ENCODE results near the gene CYP24A1. TPM values are rescaled to one million over a fixed set of nuclear protein-coding genes. Genes with fewer than 3 reads are reported as not detected.

The CYP24A1 gene
- polyA plus RNA-seq, 1 donor from 2014 or later, result 0.12 TPM

GRCh38 chr20:54172532-54172855 is 1.3 kb downstream of the CYP24A1 start:
- Histone ChIP-seq H3K9me3 (ENCODE audit: low read length) (no peaks in the 10 kb centered on the region), H2AFZ (ENCODE audit: low read depth, low read length) (no peak overlapping the region), H3K79me2 (replicated peaks; ENCODE audit: insufficient read depth, low read length) (no peaks in the 10 kb centered on the region), H3K27me3 (ENCODE audit: insufficient read depth, low read depth, low read length) (peaks cover 66% of the 10 kb centered on the region), H3K27ac (ENCODE audit: low read length) (no peak overlapping the region), H3K9me2 (ENCODE audit: insufficient read depth, low read length) (no peaks in the 10 kb centered on the region), H3F3A (ENCODE audit: insufficient read depth, low read length, poor library complexity, severe bottlenecking) (no peaks in the 10 kb centered on the region), H3K36me3 (ENCODE audit: insufficient read depth, low read length) (no peaks in the 10 kb centered on the region), H4K20me1 (ENCODE audit: insufficient read depth) (no peaks in the 10 kb centered on the region), H3K4me2 (ENCODE audit: low read length) (peak overlapping the region; percentile 78), H3K9ac (ENCODE audit: low read length) (peak overlapping the region; percentile 46), H3K4me3 (ENCODE audit: low read length) (peak overlapping the region; percentile 77)
- no peak for TF ChIP-seq POLR2AphosphoS5 (IDR thresholded peaks at IDR 0.05)
- TF ChIP-seq REST (IDR thresholded peaks at IDR 0.05; ENCODE audit: borderline replicate concordance), result no peak
- no peak for TF ChIP-seq SMC3 (conservative IDR thresholded peaks at IDR 0.05; ENCODE audit: poor library complexity)
- no peak for TF ChIP-seq MXI1 (conservative IDR thresholded peaks at IDR 0.05; ENCODE audit: poor library complexity, severe bottlenecking)
- no peak for TF ChIP-seq RAD21 (conservative IDR thresholded peaks at IDR 0.05)
- no peak for TF ChIP-seq CTCF (IDR thresholded peaks at IDR 0.05; ENCODE audit: poor library complexity, severe bottlenecking)
- TF ChIP-seq EP300 (conservative IDR thresholded peaks at IDR 0.05; ENCODE audit: poor library complexity, severe bottlenecking), result no peak
- no peak for TF ChIP-seq EZH2 (IDR thresholded peaks at IDR 0.05; ENCODE audit: borderline replicate concordance, insufficient read depth, low read length, poor library complexity, severe bottlenecking)
- TF ChIP-seq TAF1 (IDR thresholded peaks at IDR 0.05; ENCODE audit: low read depth), result no peak

GRCh38 chr20:54170963-54171362 is 2.8 kb downstream of the CYP24A1 start:
- Histone ChIP-seq H3K9me2 (ENCODE audit: insufficient read depth, low read length) (no peaks in the 10 kb centered on the region), H3K27ac (ENCODE audit: low read length) (no peak overlapping the region), H2AFZ (ENCODE audit: low read depth, low read length) (no peak overlapping the region), H3K27me3 (ENCODE audit: insufficient read depth, low read depth, low read length) (peaks cover 61% of the 10 kb centered on the region), H3K4me3 (ENCODE audit: low read length) (no peak overlapping the region), H3F3A (ENCODE audit: insufficient read depth, low read length, poor library complexity, severe bottlenecking) (no peaks in the 10 kb centered on the region), H3K79me2 (replicated peaks; ENCODE audit: insufficient read depth, low read length) (no peaks in the 10 kb centered on the region), H4K20me1 (ENCODE audit: insufficient read depth) (no peaks in the 10 kb centered on the region), H3K9ac (ENCODE audit: low read length) (no peak overlapping the region), H3K4me2 (ENCODE audit: low read length) (no peak overlapping the region), H3K36me3 (ENCODE audit: insufficient read depth, low read length) (no peaks in the 10 kb centered on the region), H3K9me3 (ENCODE audit: low read length) (no peaks in the 10 kb centered on the region)
- no peak for TF ChIP-seq REST (IDR thresholded peaks at IDR 0.05; ENCODE audit: borderline replicate concordance)
- no peak for TF ChIP-seq POLR2AphosphoS5 (IDR thresholded peaks at IDR 0.05)
- TF ChIP-seq TAF1 (IDR thresholded peaks at IDR 0.05; ENCODE audit: low read depth), result no peak
- TF ChIP-seq CTCF (IDR thresholded peaks at IDR 0.05; ENCODE audit: poor library complexity, severe bottlenecking), result no peak
- no peak for TF ChIP-seq RAD21 (conservative IDR thresholded peaks at IDR 0.05)
- TF ChIP-seq SMC3 (conservative IDR thresholded peaks at IDR 0.05; ENCODE audit: poor library complexity), result no peak
- no peak for TF ChIP-seq MXI1 (conservative IDR thresholded peaks at IDR 0.05; ENCODE audit: poor library complexity, severe bottlenecking)
- TF ChIP-seq EP300 (conservative IDR thresholded peaks at IDR 0.05; ENCODE audit: poor library complexity, severe bottlenecking), result no peak
- no peak for TF ChIP-seq EZH2 (IDR thresholded peaks at IDR 0.05; ENCODE audit: borderline replicate concordance, insufficient read depth, low read length, poor library complexity, severe bottlenecking)
